HG02852 (cell line): ENCODE results near the gene BMPER.
"Not testable (repeated sequence)": the region's sequence is repeated elsewhere in the genome, so short reads cannot be mapped to it uniquely, and the experiment has no call there.

Experiments
- ATAC-seq: cut with Tn5 transposase; IDR thresholded peaks from one replicate; pipeline ENCODE4 v1.9.1; 2021; ENCODE audit warnings: mild to moderate bottlenecking, moderate library complexity; ENCODE audit not compliant: unreplicated experiment

BMPER gene

GRCh38 chr7:34165466-34165865 is 260.1 kb downstream of the BMPER start:
- no peak for ATAC-seq

GRCh38 chr7:34165927-34166550 is 260.7 kb downstream of the BMPER start:
- ATAC-seq = no peak

GRCh38 chr7:34168013-34168412 is 262.7 kb downstream of the BMPER start:
- no peak for ATAC-seq

GRCh38 chr7:34174688-34175616 is 269.6 kb downstream of the BMPER start:
- ATAC-seq = not testable (repeated sequence)

GRCh38 chr7:34175837-34176236 is 270.5 kb downstream of the BMPER start:
- ATAC-seq = no peak

GRCh38 chr7:34177476-34177875 is 272.1 kb downstream of the BMPER start:
- ATAC-seq = no peak

- ATAC-seq = no peak
Observed at GRCh38 chr7:34181271-34181958, 276.1 kb downstream of the BMPER start.

GRCh38 chr7:34184466-34184865 is 279.1 kb downstream of the BMPER start:
- no peak for ATAC-seq

- no peak for ATAC-seq
Observed at GRCh38 chr7:34187798-34188307, 282.5 kb downstream of the BMPER start.

GRCh38 chr7:34189031-34189430 is 283.7 kb downstream of the BMPER start:
- ATAC-seq = no peak

GRCh38 chr7:34190299-34190698 is 285.0 kb downstream of the BMPER start:
- no peak for ATAC-seq

GRCh38 chr7:34191162-34191561 is 285.8 kb downstream of the BMPER start:
- no peak for ATAC-seq

- ATAC-seq = no peak
Observed at GRCh38 chr7:34191771-34192479, 286.6 kb downstream of the BMPER start.

GRCh38 chr7:34192906-34193305 is 287.6 kb downstream of the BMPER start:
- ATAC-seq = no peak

- no peak for ATAC-seq
Observed at GRCh38 chr7:34198231-34198641, 292.9 kb downstream of the BMPER start.
